ENCODE data around the gene AP3D1. TPM values are rescaled to one million over a fixed set of nuclear protein-coding genes. Genes with fewer than 3 reads are reported as not detected.
A peak's percentile ranks its signal among the peaks of the same experiment; 100 is the strongest.

AP3D1 gene
- total and polyA plus RNA-seq, 2 donors from 2014 or later = 68.4 to 125 TPM

DNA sequence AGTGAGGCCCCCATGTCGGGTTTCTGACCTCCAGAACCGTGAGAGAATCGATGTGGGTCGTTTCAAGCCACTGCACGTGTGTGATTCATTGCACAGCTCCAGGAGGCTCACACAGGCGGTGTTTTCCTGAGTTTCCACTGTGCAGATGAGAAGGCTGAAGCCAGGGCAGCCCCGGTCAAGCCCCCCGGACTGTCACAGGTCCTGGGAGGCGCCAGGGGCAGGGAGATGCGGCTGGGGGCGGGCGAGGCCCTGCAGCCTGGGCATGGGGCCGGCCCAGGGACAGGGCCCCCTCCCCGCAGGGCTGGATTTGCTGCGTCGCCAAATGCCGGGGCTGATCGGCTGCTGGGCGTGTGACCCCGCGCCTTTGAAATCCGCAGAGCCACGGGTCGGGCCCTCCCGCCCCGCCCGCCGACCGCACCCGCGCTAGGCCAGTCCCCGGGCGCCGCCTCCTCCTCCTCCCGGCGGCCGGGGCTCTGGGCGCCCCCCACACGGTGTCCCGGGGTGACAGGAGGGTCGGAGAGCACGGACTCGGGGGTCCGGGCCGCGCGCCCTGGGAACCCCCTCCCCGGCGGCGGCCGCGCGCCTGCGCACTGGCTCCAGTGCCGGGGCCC lies 90.4 kb downstream of the AP3D1 start:
- H3K27me3 ChIP-seq (ENCODE audit: control insufficient read depth, insufficient read depth, low read length) = no peaks in the 10 kb centered on the region
- TF ChIP-seq CTCF (IDR thresholded peaks at IDR 0.05; ENCODE audit: borderline replicate concordance, extremely low read depth, insufficient read depth) = no peak
- DNase-seq = peak in 2 of 5 donors; percentile 87 to 94
- no peaks in the 10 kb centered on the region for H3K9me3 ChIP-seq (ENCODE audit: control insufficient read depth in 2 of 3, insufficient read depth in 1 of 3, low read length in 3 of 3)
- H3K4me1 ChIP-seq (ENCODE audit: control insufficient read depth in 2 of 3, insufficient read depth in 2 of 3, low read depth in 1 of 3, low read length in 3 of 3) = peaks cover 0 to 39% (median 17%) of the 10 kb centered on the region in 3 donors
- FAIRE-seq = no peak
- H3K27ac ChIP-seq (ENCODE audit: low read depth in 2 of 2, low read length in 2 of 2) = peak overlapping the region; percentile 97 to 99
- intact Hi-C loops (cut with DNase I) = no loop called here
- no peaks in the 10 kb centered on the region for H3K36me3 ChIP-seq (ENCODE audit: control insufficient read depth in 2 of 3, insufficient read depth in 3 of 3, low read length in 3 of 3)
- peak overlapping the region; percentile 13 to 50 (median 44) for H3K4me3 ChIP-seq (ENCODE audit: low read length in 3 of 3)
- H3K9ac ChIP-seq (ENCODE audit: low read length in 3 of 3) = peak overlapping the region; percentile 14 to 63 (median 26)

- peak overlapping the region in 1 of 3 donors; percentile 28 for H3K4me3 ChIP-seq (ENCODE audit: low read length in 3 of 3)
- intact Hi-C loops (cut with DNase I) = no loop called here
- DNase-seq = peak; percentile 75 to 96 (median 85)
- peaks cover 0 to 43% (median 20%) of the 10 kb centered on the region in 3 donors for H3K4me1 ChIP-seq (ENCODE audit: control insufficient read depth in 2 of 3, insufficient read depth in 2 of 3, low read depth in 1 of 3, low read length in 3 of 3)
- no peaks in the 10 kb centered on the region for H3K36me3 ChIP-seq (ENCODE audit: control insufficient read depth in 2 of 3, insufficient read depth in 3 of 3, low read length in 3 of 3)
- FAIRE-seq = no peak
- no peak for TF ChIP-seq CTCF (IDR thresholded peaks at IDR 0.05; ENCODE audit: borderline replicate concordance, extremely low read depth, insufficient read depth)
- peak overlapping the region in 2 of 3 donors; percentile 8 to 63 for H3K9ac ChIP-seq (ENCODE audit: low read length in 3 of 3)
- no peaks in the 10 kb centered on the region for H3K9me3 ChIP-seq (ENCODE audit: control insufficient read depth in 2 of 3, insufficient read depth in 1 of 3, low read length in 3 of 3)
- H3K27me3 ChIP-seq (ENCODE audit: control insufficient read depth, insufficient read depth, low read length) = no peaks in the 10 kb centered on the region
- H3K27ac ChIP-seq (ENCODE audit: low read depth in 2 of 2, low read length in 2 of 2) = peak overlapping the region; percentile 97 to 99
These were observed 91.8 kb downstream of the AP3D1 start for GRCh38 chr19:2059422-2060201.

DNA sequence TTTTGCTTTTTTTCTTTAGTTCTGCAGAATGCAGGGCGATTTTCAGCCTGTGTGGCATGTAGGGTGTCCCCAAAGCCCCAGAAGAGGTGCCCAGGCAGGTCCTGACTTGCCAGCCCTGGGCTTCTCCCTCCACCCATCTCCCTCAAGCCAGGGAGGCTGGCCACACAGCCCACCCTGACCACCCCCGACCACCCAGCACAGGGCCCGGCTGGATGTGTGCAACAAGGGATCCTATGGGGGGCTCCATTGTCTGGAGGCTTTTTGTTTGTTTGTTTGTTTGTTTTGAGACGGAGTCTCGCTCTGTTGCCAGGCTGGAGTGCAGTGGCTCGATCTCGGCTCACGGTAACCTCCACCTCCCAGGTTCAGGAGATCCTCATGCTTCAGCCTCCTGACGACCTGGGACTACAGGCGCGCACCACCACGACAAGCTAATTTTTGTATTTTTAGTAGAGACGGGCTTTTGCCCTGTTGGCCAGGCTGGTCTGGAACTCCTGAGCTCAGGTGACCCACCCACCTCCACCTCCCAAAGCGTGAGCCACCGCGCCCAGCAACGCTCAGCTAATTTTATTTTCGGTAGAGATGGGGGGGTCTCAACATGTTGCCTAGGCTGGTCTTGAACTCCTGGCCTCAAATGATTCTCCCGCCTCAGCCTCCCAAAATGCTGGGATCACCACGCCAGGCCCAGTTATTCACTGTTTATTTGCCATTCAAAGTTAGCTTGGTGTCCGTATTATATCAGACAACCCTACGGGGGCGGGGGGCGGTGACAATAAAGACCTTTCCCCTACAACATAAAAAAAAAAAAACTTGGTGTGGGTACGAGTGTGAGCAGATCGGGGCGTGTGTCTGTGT lies 92.6 kb downstream of the AP3D1 start:
- Histone ChIP-seq H3K36me3 (ENCODE audit: control insufficient read depth in 2 of 3, insufficient read depth in 3 of 3, low read length in 3 of 3) (no peaks in the 10 kb centered on the region), H3K9me3 (ENCODE audit: control insufficient read depth in 2 of 3, insufficient read depth in 1 of 3, low read length in 3 of 3) (no peaks in the 10 kb centered on the region), H3K4me1 (ENCODE audit: control insufficient read depth in 2 of 3, insufficient read depth in 2 of 3, low read depth in 1 of 3, low read length in 3 of 3) (peaks cover 0 to 43% (median 20%) of the 10 kb centered on the region in 3 donors), H3K27me3 (ENCODE audit: control insufficient read depth, insufficient read depth, low read length) (no peaks in the 10 kb centered on the region), H3K4me3 (ENCODE audit: low read length in 3 of 3) (peak overlapping the region in 1 of 3 donors; percentile 28), H3K9ac (ENCODE audit: low read length in 3 of 3) (peak overlapping the region in 1 of 3 donors; percentile 63), H3K27ac (ENCODE audit: low read depth in 2 of 2, low read length in 2 of 2) (peak overlapping the region; percentile 97 to 99)
- FAIRE-seq (no peak), DNase-seq (peak in 1 of 5 donors; percentile 45)
- no peak for TF ChIP-seq CTCF (IDR thresholded peaks at IDR 0.05; ENCODE audit: borderline replicate concordance, extremely low read depth, insufficient read depth)
- intact Hi-C loops (cut with DNase I) = no loop called here
